SU-DHL-6 (cell line): Measurements from ENCODE around the gene KCNA10.

Experiments
- H2AFZ ChIP-seq: fragments of 200-600 bp; sonication (generic); 2 replicates; pipeline ENCODE4 v1.6.1; 2014; ENCODE audit warnings: low read depth, mild to moderate bottlenecking, moderate library complexity, mixed read lengths, antibody characterized with exemption, low read length; ENCODE audit not compliant: severe bottlenecking
- H3F3A ChIP-seq: fragments of 200-600 bp; shearing (Covaris generic); 2 replicates; pipeline ENCODE4 v1.6.0; 2016; ENCODE audit warnings: antibody characterized with exemption, mild to moderate bottlenecking; ENCODE audit not compliant: insufficient read depth
- H3K27ac ChIP-seq: fragments of 200-600 bp; sonication (generic); 2 replicates; pipeline ENCODE4 v1.5.1; 2016; ENCODE audit warnings: low read depth, mild to moderate bottlenecking, low read length, moderate library complexity, mixed read lengths
- H3K27me3 ChIP-seq: fragments of 200-600 bp; sonication (generic), shearing (Covaris generic); 2 replicates; pipeline ENCODE4 v1.6.0; 2014; ENCODE audit warnings: mild to moderate bottlenecking, low read length
- H3K36me3 ChIP-seq: fragments of 200-600 bp; sonication (generic); 2 replicates; pipeline ENCODE4 v1.6.1; 2014; ENCODE audit warnings: mild to moderate bottlenecking, low read length, mixed read lengths
- H3K4me2 ChIP-seq: fragments of 300-600, 200-600 bp; shearing (Covaris generic), sonication (generic); 2 replicates; pipeline ENCODE4 v1.6.0; 2014; ENCODE audit warnings: low read length, low read depth, mild to moderate bottlenecking; ENCODE audit not compliant: poor library complexity, severe bottlenecking
- H3K4me3 ChIP-seq: fragments of 200-600 bp; sonication (generic); 2 replicates; pipeline ENCODE4 v1.5.1; 2014; ENCODE audit warnings: antibody characterized with exemption, low read length, mild to moderate bottlenecking, mixed read lengths; ENCODE audit not compliant: insufficient read depth, poor library complexity, severe bottlenecking
- H3K79me2 ChIP-seq: fragments of 200-600 bp; sonication (generic); 2 replicates; pipeline ENCODE4 v1.6.1; 2014; ENCODE audit warnings: mild to moderate bottlenecking, low read length, moderate library complexity; ENCODE audit not compliant: insufficient read depth
- H3K9ac ChIP-seq: fragments of 200-600 bp; sonication (generic); 2 replicates; pipeline ENCODE4 v1.7.0; 2014; ENCODE audit warnings: mild to moderate bottlenecking, low read length
- H3K9me2 ChIP-seq: fragments of 200-600 bp; sonication (generic); replicated peaks from 2 replicates; pipeline ENCODE4 v1.6.1; 2014; ENCODE audit warnings: low read length; ENCODE audit not compliant: insufficient read depth
- H3K9me3 ChIP-seq: fragments of 200-600 bp; sonication (generic); 2 replicates; pipeline ENCODE4 v1.6.1; 2014; ENCODE audit warnings: low read length, mixed read lengths; ENCODE audit not compliant: insufficient read depth
- H4K20me1 ChIP-seq: fragments of 200-600 bp; sonication (generic); 2 replicates; pipeline ENCODE4 v1.6.1; 2014; ENCODE audit warnings: low read depth, mild to moderate bottlenecking, antibody characterized with exemption, low read length, moderate library complexity, mixed read lengths
- EZH2phosphoT487 ChIP-seq: fragments of 200-600 bp; sonication (generic), shearing (Covaris generic); conservative IDR thresholded peaks from 2 replicates; pipeline ENCODE4 v1.6.1; 2018; ENCODE audit warnings: mild to moderate bottlenecking, antibody characterized with exemption, low read length, moderate library complexity, mixed read lengths
- TF ChIP-seq, protein P1 (sequence below): fragments of 200-600 bp; sonication (generic); IDR thresholded peaks from one replicate; pipeline ENCODE4 v1.5.1; 2017; ENCODE audit warnings: antibody characterized with exemption, mild to moderate bottlenecking, low read length, moderate library complexity; ENCODE audit not compliant: insufficient read depth, poor library complexity, severe bottlenecking

The KCNA10 gene

DNA sequence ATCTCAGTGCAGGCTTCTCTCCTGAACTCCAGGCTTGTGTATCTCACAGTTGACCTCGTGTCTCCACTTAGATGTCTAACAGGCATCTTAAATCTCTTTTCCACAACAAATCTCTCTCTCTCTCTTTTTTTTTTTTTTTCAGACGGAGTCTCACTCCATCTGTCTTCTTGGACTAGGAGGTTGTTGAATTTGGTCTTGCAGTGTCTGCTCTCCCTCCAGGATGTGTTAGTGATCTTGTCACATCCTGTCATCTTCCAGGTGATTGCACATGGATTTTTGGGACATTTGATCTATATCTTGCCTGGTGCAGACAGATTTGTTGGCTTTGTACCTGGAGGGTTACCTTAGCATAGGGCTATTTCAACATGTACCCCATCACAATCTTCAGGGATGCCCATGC lies 26.5 kb upstream of the KCNA10 start:
- H3F3A ChIP-seq, result no peaks in the 10 kb centered on the region
- H3K79me2 ChIP-seq, result no peaks in the 10 kb centered on the region

DNA sequence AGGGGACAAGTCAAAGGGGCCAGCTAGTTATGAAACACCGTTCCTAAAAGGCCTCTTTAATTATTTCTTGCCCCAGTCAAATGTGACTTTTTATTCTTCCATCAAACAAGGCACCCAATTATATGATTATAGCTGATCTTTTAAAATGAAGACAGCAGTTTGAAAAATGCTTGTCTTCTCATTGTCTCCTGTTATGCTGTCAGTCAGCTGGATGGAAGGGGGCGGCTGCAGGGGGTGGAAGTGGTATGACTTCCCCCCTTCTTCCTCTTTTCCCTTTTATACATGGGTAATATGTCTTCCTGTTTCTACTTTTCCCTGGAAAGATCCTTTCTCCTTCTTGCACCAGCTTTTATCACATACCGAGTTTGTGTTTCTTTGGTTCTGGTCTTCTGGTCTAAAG lies 25.8 kb upstream of the KCNA10 start:
- TF ChIP-seq, protein P1, sequence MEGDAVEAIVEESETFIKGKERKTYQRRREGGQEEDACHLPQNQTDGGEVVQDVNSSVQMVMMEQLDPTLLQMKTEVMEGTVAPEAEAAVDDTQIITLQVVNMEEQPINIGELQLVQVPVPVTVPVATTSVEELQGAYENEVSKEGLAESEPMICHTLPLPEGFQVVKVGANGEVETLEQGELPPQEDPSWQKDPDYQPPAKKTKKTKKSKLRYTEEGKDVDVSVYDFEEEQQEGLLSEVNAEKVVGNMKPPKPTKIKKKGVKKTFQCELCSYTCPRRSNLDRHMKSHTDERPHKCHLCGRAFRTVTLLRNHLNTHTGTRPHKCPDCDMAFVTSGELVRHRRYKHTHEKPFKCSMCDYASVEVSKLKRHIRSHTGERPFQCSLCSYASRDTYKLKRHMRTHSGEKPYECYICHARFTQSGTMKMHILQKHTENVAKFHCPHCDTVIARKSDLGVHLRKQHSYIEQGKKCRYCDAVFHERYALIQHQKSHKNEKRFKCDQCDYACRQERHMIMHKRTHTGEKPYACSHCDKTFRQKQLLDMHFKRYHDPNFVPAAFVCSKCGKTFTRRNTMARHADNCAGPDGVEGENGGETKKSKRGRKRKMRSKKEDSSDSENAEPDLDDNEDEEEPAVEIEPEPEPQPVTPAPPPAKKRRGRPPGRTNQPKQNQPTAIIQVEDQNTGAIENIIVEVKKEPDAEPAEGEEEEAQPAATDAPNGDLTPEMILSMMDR, result no peak
- no peak for TF ChIP-seq EZH2phosphoT487
- Histone ChIP-seq H3K4me3 (no peak overlapping the region), H4K20me1 (no peaks in the 10 kb centered on the region), H3K9me3 (no peaks in the 10 kb centered on the region), H3K27ac (no peak overlapping the region), H3F3A (no peaks in the 10 kb centered on the region), H3K36me3 (no peaks in the 10 kb centered on the region), H2AFZ (no peak overlapping the region), H3K9me2 (no peaks in the 10 kb centered on the region), H3K79me2 (no peaks in the 10 kb centered on the region), H3K27me3 (no peaks in the 10 kb centered on the region), H3K4me2 (no peak overlapping the region), H3K9ac (no peak overlapping the region)

More for the DNA sequence above, 26.5 kb upstream of the KCNA10 start:
- Histone ChIP-seq H3K4me3 (no peak overlapping the region), H2AFZ (no peak overlapping the region), H4K20me1 (no peaks in the 10 kb centered on the region), H3K9me2 (no peaks in the 10 kb centered on the region), H3K36me3 (no peaks in the 10 kb centered on the region), H3K9me3 (no peaks in the 10 kb centered on the region), H3K4me2 (no peak overlapping the region), H3K9ac (no peak overlapping the region), H3K27me3 (no peaks in the 10 kb centered on the region), H3K27ac (no peak overlapping the region)
- TF ChIP-seq EZH2phosphoT487, result no peak
- TF ChIP-seq, protein P1, result no peak

DNA sequence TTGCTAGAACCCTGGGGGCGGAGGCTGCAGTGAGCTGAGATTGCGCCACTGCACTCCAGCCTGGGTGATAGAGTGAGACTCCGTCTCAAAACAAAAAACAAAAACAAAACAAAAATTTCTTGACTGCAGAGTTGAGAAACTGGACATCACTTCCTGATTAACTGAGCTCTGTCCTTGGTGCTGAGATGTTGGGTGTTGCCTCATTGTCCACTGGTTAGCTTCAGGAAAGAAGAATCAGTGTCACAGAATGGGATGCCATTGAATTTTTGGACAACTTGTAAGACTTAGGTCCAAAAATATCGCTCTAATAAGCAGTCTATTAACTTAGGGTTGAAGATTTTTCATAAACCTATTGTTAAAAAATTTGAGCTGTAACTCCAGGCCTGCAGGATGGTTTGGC lies 23.8 kb upstream of the KCNA10 start:
- Histone ChIP-seq H3K27me3 (no peaks in the 10 kb centered on the region), H3K9ac (no peak overlapping the region)

More for the DNA sequence above, 23.8 kb upstream of the KCNA10 start:
- no peaks in the 10 kb centered on the region for H3K79me2 ChIP-seq
- no peaks in the 10 kb centered on the region for H3F3A ChIP-seq
- no peaks in the 10 kb centered on the region for H4K20me1 ChIP-seq
- H2AFZ ChIP-seq, result no peak overlapping the region
- no peak for TF ChIP-seq EZH2phosphoT487
- TF ChIP-seq, protein P1, result no peak
- no peaks in the 10 kb centered on the region for H3K9me2 ChIP-seq
- H3K27ac ChIP-seq, result no peak overlapping the region
- H3K4me2 ChIP-seq, result no peak overlapping the region
- H3K36me3 ChIP-seq, result no peaks in the 10 kb centered on the region
- no peak overlapping the region for H3K4me3 ChIP-seq
- no peaks in the 10 kb centered on the region for H3K9me3 ChIP-seq
